Stimulated activated CD4-positive, alpha-beta T cell treated with anti-CD3 and anti-CD28 coated beads, Interleukin-4, amount 100 ng/mL, for 4 hours (primary cell): Measurements from ENCODE around the gene KRTAP5-2.
"Not testable (repeated sequence)": the region's sequence is repeated elsewhere in the genome, so short reads cannot be mapped to it uniquely, and the experiment has no call there.

Experiments used
- DNase-seq, 2 experiments: peaks; one replicate each; pipeline ENCODE4 v3.0.0-alpha.2; 2020

KRTAP5-2 gene

DNA sequence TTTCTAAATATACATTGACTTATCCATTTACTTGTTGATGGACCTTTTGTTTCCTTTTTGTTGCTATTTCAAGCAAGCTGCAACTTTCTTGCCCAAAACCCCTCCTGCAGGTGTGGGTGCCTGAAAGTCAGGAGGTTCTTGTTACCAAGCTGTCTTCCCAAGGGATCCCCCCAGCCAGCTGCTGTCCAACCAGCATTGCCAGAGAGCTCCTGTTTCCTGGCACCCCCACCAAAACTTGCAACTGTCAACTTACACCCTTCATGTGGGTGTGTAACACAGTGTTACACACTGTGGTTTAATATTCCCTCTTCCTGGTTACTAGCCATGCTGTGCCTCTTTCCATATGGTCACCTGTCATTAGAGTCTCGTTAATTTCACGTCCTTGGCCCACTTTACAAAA lies 11.4 kb downstream of the KRTAP5-2 start:
- DNase-seq: no peak

- not testable (repeated sequence) for DNase-seq
Observed at GRCh38 chr11:1584661-1585370, 13.3 kb downstream of the KRTAP5-2 start, which contains the start of gene KRTAP5-1. TSS of gene KRTAP5-1 (minus strand) at chr11:1585283. CDS start at chr11:1585249, 34 bp downstream.

- not testable (repeated sequence) for DNase-seq
Observed at GRCh38 chr11:1582909-1583308, 15.2 kb downstream of the KRTAP5-2 start.

DNA sequence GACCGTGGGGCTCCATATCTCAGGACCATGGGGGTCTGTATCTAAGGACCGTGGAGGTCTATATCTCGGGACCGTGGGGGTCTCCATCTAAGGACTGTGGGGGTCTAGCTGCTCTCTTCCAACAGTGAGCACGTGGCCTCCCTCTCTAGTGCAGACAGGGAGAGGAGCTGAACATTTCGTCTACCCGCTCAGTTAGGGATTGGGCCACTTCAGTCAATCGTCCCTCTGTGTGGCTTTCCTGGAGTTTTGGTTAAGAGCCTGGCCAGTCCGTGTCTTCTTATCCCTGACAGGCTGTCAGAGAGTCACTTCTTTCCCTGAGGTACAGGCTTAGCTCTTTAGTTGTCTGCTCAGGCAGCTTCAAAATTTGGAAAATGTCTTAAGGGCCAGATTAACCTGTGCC lies 16.1 kb downstream of the KRTAP5-2 start:
- no peak for DNase-seq

- DNase-seq: no peak
Observed at GRCh38 chr11:1576825-1577224, 21.3 kb downstream of the KRTAP5-2 start.

GRCh38 chr11:1575756-1576155 lies 22.3 kb downstream of the KRTAP5-2 start:
- not testable (repeated sequence) for DNase-seq

GRCh38 chr11:1574933-1575242 lies 23.2 kb downstream of the KRTAP5-2 start:
- no peak for DNase-seq

DNA sequence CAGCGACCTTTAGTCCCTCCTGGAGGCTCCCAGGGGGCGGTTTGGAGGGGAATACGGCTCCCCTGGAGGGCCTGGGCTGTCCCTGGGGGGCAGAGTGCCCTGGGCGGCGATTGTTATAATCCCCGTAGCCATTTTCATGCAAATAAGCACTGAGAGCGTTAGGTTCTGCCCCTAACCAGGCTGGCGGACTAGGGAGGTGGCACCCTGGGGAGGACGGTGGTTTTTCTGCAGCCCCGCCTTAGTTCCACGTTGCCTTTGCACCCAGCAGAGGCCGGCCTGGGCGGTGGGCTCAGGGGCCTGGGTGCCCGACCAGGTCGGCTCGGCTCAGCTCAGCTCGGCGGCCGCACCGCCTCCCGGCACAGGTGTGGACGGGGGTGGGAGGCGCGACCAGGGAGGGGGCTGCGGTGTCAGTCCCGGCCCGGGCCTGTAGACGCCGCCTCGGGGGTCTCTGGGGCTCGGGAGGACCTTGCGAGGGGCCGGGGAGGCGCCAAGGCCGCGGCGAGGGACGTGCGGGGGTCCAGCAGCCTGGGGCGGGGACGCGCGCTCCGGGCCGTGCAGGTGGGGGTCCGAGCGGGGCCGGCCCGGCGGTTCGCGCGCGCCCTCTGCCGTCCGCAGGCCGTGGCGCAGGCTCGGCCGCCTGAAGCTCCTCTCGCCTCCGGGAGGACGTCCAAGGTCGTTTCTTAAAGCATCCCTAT lies 23.7 kb downstream of the KRTAP5-2 start:
- peak; percentile 44 to 57 for DNase-seq

DNA sequence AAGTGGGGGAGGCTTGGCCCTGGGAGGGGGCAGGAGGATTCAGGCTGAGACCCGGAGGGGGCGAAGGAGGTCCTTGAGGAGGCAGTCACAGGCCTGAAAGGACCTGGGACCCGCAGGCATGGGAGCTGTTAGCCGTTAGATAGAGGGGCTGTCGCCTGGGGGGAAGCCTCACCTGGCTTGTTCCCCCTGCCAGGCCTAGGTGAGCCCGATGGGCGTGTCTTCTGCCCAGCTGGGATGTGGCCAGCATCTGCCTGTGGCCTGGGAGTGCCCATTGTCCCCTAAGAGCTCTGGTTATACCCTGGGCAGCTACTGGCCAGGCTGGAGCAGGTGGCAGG lies 24.2 kb downstream of the KRTAP5-2 start:
- no peak for DNase-seq

DNA sequence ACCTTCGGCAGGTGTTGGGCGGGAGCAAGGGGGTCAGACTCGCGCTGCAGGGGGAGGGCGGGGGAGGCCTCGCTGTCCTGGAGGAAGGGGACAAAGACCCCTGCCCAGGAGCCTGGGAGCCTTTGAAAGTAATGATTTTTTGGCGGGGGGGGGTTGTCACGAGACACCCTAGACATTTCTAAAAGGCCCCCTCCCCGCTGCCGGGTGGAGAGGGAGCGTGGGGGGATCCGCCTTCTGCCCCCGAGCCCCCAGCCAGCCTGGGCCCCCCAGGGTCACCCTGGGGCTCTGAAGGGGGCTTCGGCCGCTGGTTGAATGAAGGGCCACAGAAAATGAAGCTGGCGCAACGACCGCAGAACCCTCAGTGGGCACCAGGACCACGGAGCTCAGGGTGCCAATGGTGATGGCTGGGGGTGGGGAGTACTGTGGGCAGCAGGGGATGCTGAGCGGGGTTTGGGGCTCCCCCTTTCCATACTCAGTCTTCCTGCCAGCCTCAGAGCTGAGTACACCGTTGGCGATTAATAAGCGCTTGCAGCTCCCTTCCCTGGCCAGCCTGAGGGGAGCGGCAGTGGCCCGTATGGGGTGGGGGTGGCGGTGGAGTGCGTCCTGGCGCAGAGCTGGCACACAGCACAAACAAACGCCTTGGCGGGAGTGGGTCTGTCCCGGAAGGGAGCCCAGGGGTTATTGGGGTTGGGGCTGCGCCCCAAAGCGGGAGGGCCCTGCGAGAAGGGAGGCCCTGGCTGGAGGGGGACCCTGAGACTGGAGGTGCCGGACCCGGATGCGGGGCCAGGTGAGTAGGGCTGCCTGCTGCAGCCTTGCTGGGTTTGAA lies 24.8 kb downstream of the KRTAP5-2 start:
- DNase-seq: peak; percentile 21 to 25

- peak; percentile 92 to 94 for DNase-seq
Observed at GRCh38 chr11:1572197-1573076, 25.7 kb downstream of the KRTAP5-2 start, which contains the start of gene DUSP8. TSS of gene DUSP8 (minus strand) at chr11:1572271. CDS start at chr11:1565826, 6,445 bp downstream.

DNA sequence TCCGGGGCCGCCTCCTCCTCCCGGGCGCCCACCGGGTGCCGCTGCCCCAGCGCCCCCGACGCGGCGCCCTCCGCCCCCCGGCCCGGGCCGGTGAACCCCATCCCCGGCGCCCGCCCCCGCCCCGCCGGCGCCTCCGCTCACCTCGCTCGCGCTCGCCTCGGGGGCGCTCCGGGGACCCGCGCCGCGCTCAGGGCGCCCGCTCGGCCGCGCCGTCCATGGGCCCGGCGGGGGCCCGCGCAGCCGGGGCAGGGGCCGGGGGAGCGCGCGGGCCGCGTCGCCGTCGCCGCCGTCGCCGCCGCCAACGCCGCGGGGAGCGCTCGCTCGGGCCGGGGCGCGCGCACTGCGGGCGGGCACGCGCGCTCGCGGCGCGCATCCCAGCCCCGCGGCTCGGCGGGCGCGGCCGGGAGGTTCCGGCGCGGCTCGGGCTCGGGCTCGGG lies 26.3 kb downstream of the KRTAP5-2 start:
- DNase-seq: no peak

DNA sequence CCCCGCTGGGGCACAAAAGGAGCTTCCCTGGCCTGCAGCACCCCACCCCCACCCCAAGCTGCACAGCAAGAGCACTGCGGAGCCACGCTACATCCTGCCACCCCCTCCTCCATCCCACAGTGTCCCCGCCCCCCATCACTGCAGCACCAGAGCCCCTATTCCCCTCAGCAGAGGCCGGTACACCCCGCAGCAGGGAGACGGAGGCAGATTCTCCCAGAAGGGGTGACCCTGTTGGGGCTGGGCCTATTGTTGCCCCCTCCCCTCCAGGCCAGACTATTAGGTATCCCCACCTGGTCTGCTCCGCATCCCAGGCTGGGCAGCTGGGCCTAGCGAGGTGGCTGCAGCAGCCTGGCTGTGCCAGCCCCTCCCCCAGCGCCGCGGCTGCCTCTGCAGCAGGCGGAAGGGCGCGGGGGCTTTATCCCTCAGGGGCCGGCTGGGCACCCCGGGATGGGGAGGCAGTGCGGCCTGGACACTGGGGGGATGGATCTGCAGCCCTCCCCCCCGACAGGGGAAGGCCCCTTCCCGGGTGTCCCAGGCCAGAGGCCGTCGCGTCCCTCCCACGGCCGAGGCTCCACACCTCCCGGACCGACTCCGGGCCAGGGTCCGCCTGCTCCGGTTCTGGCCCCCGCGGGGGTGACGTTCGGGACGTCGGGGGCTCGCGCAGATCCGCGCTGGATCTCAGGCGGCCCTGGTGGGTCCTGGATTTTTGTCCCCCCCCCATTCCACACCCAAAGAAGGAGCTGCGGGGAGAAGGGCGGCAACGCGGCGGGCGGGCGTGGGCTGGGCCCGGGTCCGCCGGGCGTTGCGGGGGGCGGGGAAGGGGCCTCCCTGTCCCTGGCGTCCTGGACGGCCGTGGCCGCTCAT lies 27.0 kb downstream of the KRTAP5-2 start:
- DNase-seq: peak in 1 of 2 experiments; percentile 23

DNA sequence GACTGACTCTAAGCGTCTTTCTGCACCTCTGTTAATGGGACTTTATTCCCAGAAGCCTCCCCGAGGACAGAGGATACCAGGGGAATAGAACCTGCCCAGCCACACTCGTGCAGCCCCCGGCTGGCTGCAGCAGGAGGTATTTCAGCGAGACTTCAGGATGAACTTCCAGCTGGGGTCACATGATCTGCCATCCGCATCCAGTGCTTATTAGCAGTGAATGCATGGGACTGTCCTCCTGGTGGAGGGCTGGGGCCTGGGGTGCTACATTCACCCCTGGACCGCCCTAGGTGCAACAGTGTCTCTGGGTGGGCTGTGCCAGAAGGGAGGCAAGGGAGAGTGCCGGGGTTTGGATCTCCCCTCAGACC lies 27.6 kb downstream of the KRTAP5-2 start:
- DNase-seq: no peak

DNA sequence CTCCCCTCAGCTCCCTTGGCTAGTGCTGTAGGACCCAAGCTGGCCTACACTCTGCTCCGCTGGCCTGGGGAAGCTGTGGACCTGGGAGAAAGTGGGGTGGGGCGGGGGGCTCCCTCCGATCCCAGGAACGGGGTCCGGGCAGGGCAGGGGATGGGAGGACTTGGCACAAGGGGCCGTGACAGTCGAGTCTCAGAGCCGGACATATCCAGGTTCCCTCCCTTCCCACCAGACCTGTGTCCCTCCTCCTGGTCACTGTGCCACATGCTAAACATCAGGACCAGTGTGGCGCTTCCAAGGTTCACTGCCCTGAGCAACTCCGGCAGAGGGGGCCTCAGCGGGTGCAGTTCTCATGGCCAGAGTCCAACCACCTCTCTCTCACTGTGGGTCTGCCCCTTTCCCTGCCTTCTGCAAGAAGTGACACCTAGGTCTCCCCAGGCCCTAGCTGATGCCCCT lies 28.1 kb downstream of the KRTAP5-2 start:
- DNase-seq: no peak

GRCh38 chr11:1569251-1569780 lies 28.8 kb downstream of the KRTAP5-2 start:
- DNase-seq: no peak

DNA sequence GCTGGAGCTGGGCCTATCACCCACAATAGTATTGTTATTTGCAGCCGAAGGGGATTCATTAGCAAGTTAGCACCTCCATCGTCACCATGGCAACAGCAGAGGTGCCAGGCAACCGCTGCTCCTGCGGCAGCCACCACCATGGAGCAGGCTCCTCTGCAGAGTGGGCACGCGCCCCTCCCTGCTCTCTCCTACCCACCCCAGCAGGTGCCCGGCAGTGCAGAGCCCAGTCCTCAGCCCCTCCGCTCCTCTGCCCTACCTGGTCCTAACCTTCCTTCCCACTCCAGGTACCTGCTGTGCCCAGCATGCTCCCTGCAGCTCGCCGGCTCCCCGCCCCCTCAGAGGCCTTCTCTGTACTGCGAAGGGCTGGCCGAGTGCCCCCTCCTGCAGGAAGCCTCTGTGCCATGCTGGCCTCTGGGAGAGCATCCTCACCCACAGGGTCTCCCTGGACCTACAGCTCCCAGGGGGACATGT lies 29.6 kb downstream of the KRTAP5-2 start:
- DNase-seq: no peak

DNA sequence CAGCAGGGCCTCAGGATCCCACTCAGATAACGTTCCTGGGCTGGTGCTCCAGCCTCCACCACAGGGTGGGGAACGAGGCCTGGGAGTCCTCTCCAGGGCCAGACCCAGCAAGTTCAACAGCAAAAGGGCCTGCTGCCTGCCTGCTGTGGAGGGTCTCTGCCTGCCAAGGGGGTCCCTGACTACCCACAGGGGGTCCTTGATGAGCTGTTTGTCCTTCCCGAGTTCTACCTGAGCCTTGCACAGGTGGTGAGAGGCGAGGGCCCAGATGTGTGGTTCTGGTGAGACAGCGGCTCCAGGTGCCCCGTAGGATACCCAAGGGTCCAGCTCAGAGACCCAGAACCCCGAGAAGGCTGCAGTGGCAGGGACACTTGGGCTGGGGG lies 30.4 kb downstream of the KRTAP5-2 start:
- no peak for DNase-seq

DNA sequence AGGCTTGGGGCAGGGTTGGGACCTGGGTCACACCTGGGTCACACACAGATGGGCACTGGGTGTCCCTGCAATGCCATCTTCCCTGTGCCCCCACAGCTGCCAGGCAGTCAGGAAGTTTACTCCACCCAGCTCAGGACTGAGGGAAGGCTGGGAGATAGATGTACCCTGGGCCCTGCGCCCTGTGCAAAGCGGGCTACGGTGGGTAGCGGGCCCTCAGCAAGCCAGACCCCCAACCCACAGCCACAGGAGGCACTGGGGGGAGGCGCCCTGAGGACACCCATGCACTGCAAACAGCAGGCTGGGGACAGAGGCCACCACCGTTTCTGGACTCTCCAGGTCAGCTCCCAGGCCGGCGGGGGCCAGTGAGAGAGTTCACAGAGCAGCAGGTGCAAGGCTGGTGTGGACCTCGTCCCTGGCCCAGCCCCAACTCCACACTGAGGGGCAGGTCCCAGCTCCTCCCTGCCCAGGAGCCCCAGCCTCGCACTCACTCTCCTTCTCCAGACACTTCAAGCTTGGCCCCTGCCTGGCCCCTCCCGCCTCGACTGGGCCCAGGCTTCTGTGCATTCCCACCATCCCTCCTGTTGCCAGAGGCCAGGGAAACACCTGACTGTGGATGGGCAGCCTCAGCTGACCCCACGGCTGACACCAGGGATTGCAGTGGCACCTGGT lies 30.9 kb downstream of the KRTAP5-2 start:
- DNase-seq: no peak

DNA sequence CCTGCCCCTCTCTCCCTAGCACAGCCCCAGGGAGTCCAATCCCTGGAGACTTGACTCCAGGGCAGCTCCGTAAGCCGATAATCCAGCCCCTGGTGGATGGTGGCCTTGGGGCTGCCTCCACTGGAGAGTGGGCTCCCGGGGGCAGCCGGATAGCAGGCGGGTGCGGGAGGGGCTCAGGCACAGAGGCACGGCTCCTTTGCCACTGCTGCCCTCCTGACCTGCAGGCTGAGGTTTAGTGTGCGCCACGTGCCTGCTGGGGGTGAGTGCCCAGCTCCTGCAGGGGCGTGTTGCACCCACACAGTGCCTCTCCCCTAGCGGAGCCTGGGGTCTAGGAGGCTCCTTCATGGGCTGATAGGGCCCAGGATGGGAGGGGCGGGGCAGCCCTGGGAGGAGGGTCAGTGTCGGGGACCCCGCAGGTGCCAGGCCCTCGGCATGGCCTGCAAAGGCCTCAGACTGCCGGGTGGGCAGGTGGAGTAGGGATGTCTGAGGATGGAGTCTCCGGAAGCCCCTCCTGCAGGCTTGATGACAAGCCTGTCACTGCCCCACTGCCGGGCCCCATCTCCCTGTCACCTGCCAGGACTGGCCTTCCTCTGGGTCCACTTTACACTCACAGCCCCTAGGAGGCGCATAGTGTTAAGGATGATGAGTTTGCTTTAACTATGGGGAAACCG lies 31.6 kb downstream of the KRTAP5-2 start:
- no peak for DNase-seq
